GM23248 (cell line): ENCODE measurements around the gene TMIE.

Source experiments
- EZH2 ChIP-seq: fragments of 200-600 bp; sonication (generic); IDR thresholded peaks from 2 replicates; pipeline ENCODE4 v1.6.1; 2018; ENCODE audit warnings: antibody characterized with exemption, mild to moderate bottlenecking; ENCODE audit not compliant: insufficient read depth, poor library complexity, severe bottlenecking
- EZH2phosphoT487 ChIP-seq: fragments of 200-600 bp; sonication (generic); IDR thresholded peaks from 2 replicates; pipeline ENCODE4 v1.6.1; 2018; ENCODE audit warnings: antibody characterized with exemption, moderate library complexity, mild to moderate bottlenecking, low read depth; ENCODE audit not compliant: insufficient read depth

GRCh38 chr3:46759239-46760167 is 58.3 kb downstream of the TMIE start:
- TF ChIP-seq EZH2 (no peak), EZH2phosphoT487 (no peak)
